PC-9 (cell line): ENCODE measurements around the gene LUZP2. TPM values are rescaled to one million over a fixed set of nuclear protein-coding genes. Genes with fewer than 3 reads are reported as not detected.

ENCODE experiments used
- BruUV-seq: library from RNA; stranded (reverse); fragments of 400-500 nt; replicated peaks from 2 replicates; lab custom pipeline; 2021; lab: Mats Ljungman, UMichigan
- CTCF ChIA-PET: fragments of 300-600 bp; sonication (Branson Sonifier 250); formaldehyde crosslinking; loops from one replicate; lab custom pipeline; 2022; ENCODE audit warnings: antibody characterized with exemption; lab: Charles Lee
- POLR2A ChIA-PET: fragments of 300-600 bp; sonication (Branson Sonifier 250); formaldehyde crosslinking; loops from one replicate; lab custom pipeline; 2022; ENCODE audit warnings: antibody characterized with exemption; ENCODE audit not compliant: unreplicated experiment; lab: Charles Lee
- DNase-seq, 2 experiments: peaks; one replicate each; pipeline versions ENCODE4 v3.0.0 to v3.0.0-alpha.2; 2015 to 2022; ENCODE audit warnings: mixed read lengths in 1 of 2
- H2AFZ ChIP-seq: fragments of 200-600 bp; sonication (generic); 2 replicates; pipeline ENCODE4 v1.8.1; 2017; ENCODE audit warnings: antibody characterized with exemption
- H3F3A ChIP-seq: fragments of 200-600 bp; sonication (generic); 2 replicates; pipeline ENCODE4 v1.8.1; 2017; ENCODE audit warnings: antibody characterized with exemption, mild to moderate bottlenecking, low read depth; ENCODE audit not compliant: insufficient read depth
- H3K27ac ChIP-seq: fragments of 200-600 bp; sonication (generic); 2 replicates; pipeline ENCODE4 v1.6.1; 2016; ENCODE audit warnings: mixed run types
- H3K27me3 ChIP-seq: fragments of 200-600 bp; sonication (generic); 2 replicates; pipeline ENCODE4 v1.6.1; 2016; ENCODE audit warnings: low read depth, mixed run types; ENCODE audit not compliant: insufficient read depth
- H3K36me3 ChIP-seq: fragments of 200-600 bp; sonication (generic); 2 replicates; pipeline ENCODE4 v1.6.1; 2016; ENCODE audit warnings: low read depth, mixed run types
- H3K4me1 ChIP-seq: fragments of 200-600 bp; sonication (generic); replicated peaks from 2 replicates; pipeline ENCODE4 v1.6.1; 2016; ENCODE audit warnings: mixed run types; ENCODE audit not compliant: insufficient read depth
- H3K4me2 ChIP-seq: fragments of 200-600 bp; sonication (generic); 2 replicates; pipeline ENCODE4 v1.6.1; 2017; ENCODE audit warnings: mixed run types
- H3K4me3 ChIP-seq: fragments of 200-600 bp; sonication (generic); 2 replicates; pipeline ENCODE4 v1.6.1; 2016; ENCODE audit warnings: mixed run types
- H3K79me2 ChIP-seq: fragments of 200-600 bp; sonication (generic); 2 replicates; pipeline ENCODE4 v1.6.1; 2017; ENCODE audit warnings: low read depth, mixed run types
- H3K9me2 ChIP-seq: fragments of 200-600 bp; sonication (generic); 2 replicates; pipeline ENCODE4 v1.8.1; 2017; ENCODE audit warnings: mild to moderate bottlenecking; ENCODE audit not compliant: insufficient read depth
- H3K9me3 ChIP-seq: fragments of 200-600 bp; sonication (generic); 2 replicates; pipeline ENCODE4 v1.8.1; 2016; ENCODE audit warnings: low read depth; ENCODE audit not compliant: insufficient read depth
- H4K20me1 ChIP-seq: fragments of 200-600 bp; sonication (generic); 2 replicates; pipeline ENCODE4 v1.8.1; 2017; ENCODE audit not compliant: insufficient read depth
- CTCF ChIP-seq: fragments of 200-600 bp; sonication (generic); conservative IDR thresholded peaks from 2 replicates; pipeline ENCODE4 v1.6.1; 2017; ENCODE audit warnings: mixed run types, antibody characterized with exemption, mild to moderate bottlenecking, moderate library complexity
- EZH2 ChIP-seq: fragments of 200-600 bp; sonication (generic); IDR thresholded peaks from 2 replicates; pipeline ENCODE4 v1.8.0; 2017; ENCODE audit warnings: antibody characterized with exemption, low read depth
- intact Hi-C: fragments of 100-400 bp; cut with micrococcal nuclease; formaldehyde crosslinking; loops from one replicate; pipeline ENCODE4 v1.10.0; 2022; ENCODE audit not compliant: unreplicated experiment
- total RNA-seq: library from RNA; stranded (reverse); gene quantifications from 2 replicates; pipeline ENCODE4 v1.2.3, GENCODE V29; 2021

The LUZP2 gene
- total RNA-seq, 1 experiment from 2014 or later: 0.15 TPM

- no peaks in the 10 kb centered on the region for H3K27me3 ChIP-seq
- BruUV-seq: no TSS peak
- intact Hi-C loops: no loop called here
- ChIA-PET CTCF (no interaction called here), POLR2A (no interaction called here)
- no peaks in the 10 kb centered on the region for H3K9me3 ChIP-seq
- no peak for DNase-seq
- no peak overlapping the region for H2AFZ ChIP-seq
- H3K79me2 ChIP-seq: no peaks in the 10 kb centered on the region
- TF ChIP-seq CTCF (no peak), EZH2 (no peak)
- H3K4me3 ChIP-seq: no peak overlapping the region
- H3K4me2 ChIP-seq: no peak overlapping the region
- H3K27ac ChIP-seq: no peak overlapping the region
- no peaks in the 10 kb centered on the region for H3F3A ChIP-seq
- H3K36me3 ChIP-seq: no peaks in the 10 kb centered on the region
- H3K4me1 ChIP-seq: no peaks in the 10 kb centered on the region
- no peaks in the 10 kb centered on the region for H4K20me1 ChIP-seq
- no peaks in the 10 kb centered on the region for H3K9me2 ChIP-seq
Measured at GRCh38 chr11:24872186-24872585, 375.3 kb downstream of the LUZP2 start.

- Histone ChIP-seq H3F3A (no peaks in the 10 kb centered on the region), H3K9me2 (no peaks in the 10 kb centered on the region), H3K79me2 (no peaks in the 10 kb centered on the region), H3K4me2 (no peak overlapping the region), H3K9me3 (no peaks in the 10 kb centered on the region), H3K36me3 (no peaks in the 10 kb centered on the region), H4K20me1 (no peaks in the 10 kb centered on the region), H3K4me3 (no peak overlapping the region), H3K4me1 (no peaks in the 10 kb centered on the region), H3K27me3 (no peaks in the 10 kb centered on the region), H3K27ac (no peak overlapping the region), H2AFZ (no peak overlapping the region)
- POLR2A ChIA-PET: no interaction called here
- DNase-seq: no peak
- CTCF ChIA-PET: no interaction called here
- BruUV-seq: no TSS peak
- TF ChIP-seq CTCF (no peak), EZH2 (no peak)
- intact Hi-C loops: no loop called here
Measured at GRCh38 chr11:24872651-24873311, 375.9 kb downstream of the LUZP2 start.

- H3F3A ChIP-seq: no peaks in the 10 kb centered on the region
- H3K4me2 ChIP-seq: no peak overlapping the region
- no peaks in the 10 kb centered on the region for H3K4me1 ChIP-seq
- no peak for DNase-seq
- ChIA-PET CTCF (no interaction called here), POLR2A (no interaction called here)
- no TSS peak for BruUV-seq
- H3K27ac ChIP-seq: no peak overlapping the region
- no peak overlapping the region for H2AFZ ChIP-seq
- no peaks in the 10 kb centered on the region for H4K20me1 ChIP-seq
- TF ChIP-seq EZH2 (no peak), CTCF (no peak)
- H3K27me3 ChIP-seq: no peaks in the 10 kb centered on the region
- H3K79me2 ChIP-seq: no peaks in the 10 kb centered on the region
- H3K9me3 ChIP-seq: no peaks in the 10 kb centered on the region
- intact Hi-C loops: no loop called here
- H3K36me3 ChIP-seq: no peaks in the 10 kb centered on the region
- no peaks in the 10 kb centered on the region for H3K9me2 ChIP-seq
- H3K4me3 ChIP-seq: no peak overlapping the region
Measured at GRCh38 chr11:24880962-24881361, 384.1 kb downstream of the LUZP2 start.
